Hepatocyte (in vitro differentiated cells): ENCODE results near the gene KLHDC8A. TPM values are rescaled to one million over a fixed set of nuclear protein-coding genes. Genes with fewer than 3 reads are reported as not detected.

Experiments
- DNase-seq: peaks from one replicate; pipeline ENCODE4 v3.0.0-alpha.2; 2016; ENCODE audit warnings: low spot score
- H2AFZ ChIP-seq: fragments of 200-600 bp; sonication (generic); 2 replicates; pipeline ENCODE4 v1.6.0; 2016; ENCODE audit warnings: antibody characterized with exemption, mild to moderate bottlenecking
- H3K27ac ChIP-seq: fragments of 200-600 bp; sonication (generic); 2 replicates; pipeline ENCODE4 v1.5.1; 2016; ENCODE audit warnings: mild to moderate bottlenecking
- H3K27me3 ChIP-seq: fragments of 200-600 bp; sonication (generic); 2 replicates; pipeline ENCODE4 v1.6.1; 2016
- H3K36me3 ChIP-seq: fragments of 200-600 bp; sonication (generic); replicated peaks from 2 replicates; pipeline ENCODE4 v1.5.1; 2016; ENCODE audit warnings: low read depth; ENCODE audit not compliant: insufficient read depth
- H3K4me1 ChIP-seq: fragments of 200-600 bp; sonication (generic); 2 replicates; pipeline ENCODE4 v1.5.1; 2016; ENCODE audit warnings: mild to moderate bottlenecking, moderate library complexity; ENCODE audit not compliant: insufficient read depth
- H3K4me2 ChIP-seq: fragments of 200-600 bp; sonication (generic); 2 replicates; pipeline ENCODE4 v1.6.0; 2016
- H3K4me3 ChIP-seq: fragments of 200-600 bp; sonication (generic); 2 replicates; pipeline ENCODE4 v1.5.1; 2016; ENCODE audit warnings: mild to moderate bottlenecking
- H3K79me2 ChIP-seq: fragments of 200-600 bp; sonication (generic); 2 replicates; pipeline ENCODE4 v1.6.0; 2017; ENCODE audit warnings: mild to moderate bottlenecking
- H3K9me2 ChIP-seq: fragments of 200-600 bp; sonication (generic); replicated peaks from 2 replicates; pipeline ENCODE4 v1.6.0; 2017; ENCODE audit warnings: mild to moderate bottlenecking; ENCODE audit not compliant: insufficient read depth
- H3K9me3 ChIP-seq: fragments of 200-600 bp; sonication (generic); 2 replicates; pipeline ENCODE4 v1.5.1; 2016; ENCODE audit warnings: low read depth, mild to moderate bottlenecking
- H4K20me1 ChIP-seq: fragments of 200-600 bp; sonication (generic); 2 replicates; pipeline ENCODE4 v1.6.0; 2016; ENCODE audit warnings: mild to moderate bottlenecking; ENCODE audit not compliant: insufficient read depth, poor library complexity, severe bottlenecking
- CTCF ChIP-seq: fragments of 200-600 bp; sonication (generic); IDR thresholded peaks from 2 replicates; pipeline ENCODE4 v1.5.1; 2016; ENCODE audit warnings: antibody characterized with exemption, mild to moderate bottlenecking; ENCODE audit not compliant: poor library complexity
- EZH2 ChIP-seq: fragments of 200-600 bp; sonication (generic); IDR thresholded peaks from 2 replicates; pipeline ENCODE4 v1.6.1; 2016; ENCODE audit warnings: antibody characterized with exemption, mild to moderate bottlenecking, borderline replicate concordance
- EZH2phosphoT487 ChIP-seq: fragments of 200-600 bp; sonication (generic); IDR thresholded peaks from one replicate; pipeline ENCODE4 v1.6.1; 2018; ENCODE audit warnings: antibody characterized with exemption, mild to moderate bottlenecking, low read depth, moderate library complexity; ENCODE audit not compliant: unreplicated experiment, severe bottlenecking
- WGBS: methylation state at CpG from one replicate; pipeline ENCODE4 v1.1.6; 2016; ENCODE audit warnings: low lambda C conversion rate; ENCODE audit errors: missing lambda C conversion rate; 5-methylcytosine and 5-hydroxymethylcytosine counted together
- polyA plus RNA-seq: library from polyadenylated mRNA; unstranded; fragments of >200 nt; fragmentation: Nextera tagmentation; extraction: Ambion mirVana; gene quantifications from 2 replicates; pipeline ENCODE4 v1.2.1, GENCODE V29; 2016
- total RNA-seq: library from RNA; depleted of rRNA; stranded (reverse); fragments of >200 nt; gene quantifications from 2 replicates; pipeline ENCODE4 v1.2.3, GENCODE V29; 2014

KLHDC8A gene
- total and polyA plus RNA-seq, 2 experiments from 2014 or later = 0.40 to 1.6 TPM

GRCh38 chr1:205306929-205307566, 49.7 kb downstream of the KLHDC8A start:
- H3K79me2 ChIP-seq = peaks cover 30% of the 10 kb centered on the region
- H3K27ac ChIP-seq = peak overlapping the region; percentile 71
- peaks cover 24% of the 10 kb centered on the region for H3K4me1 ChIP-seq
- no peaks in the 10 kb centered on the region for H3K27me3 ChIP-seq
- no peaks in the 10 kb centered on the region for H3K9me2 ChIP-seq
- no peak overlapping the region for H3K4me3 ChIP-seq
- no peak overlapping the region for H2AFZ ChIP-seq
- 65% methylated on average over 7 of the region's 7 CpGs for WGBS
- no peaks in the 10 kb centered on the region for H3K36me3 ChIP-seq
- H3K9me3 ChIP-seq = no peaks in the 10 kb centered on the region
- peak; percentile 63 for DNase-seq
- TF ChIP-seq EZH2phosphoT487 = no peak
- TF ChIP-seq CTCF = no peak
- no peak for TF ChIP-seq EZH2
- no peak overlapping the region for H3K4me2 ChIP-seq
- H4K20me1 ChIP-seq = no peaks in the 10 kb centered on the region

GRCh38 chr1:205304695-205305070, 52.0 kb downstream of the KLHDC8A start:
- Histone ChIP-seq H3K27me3 (no peaks in the 10 kb centered on the region), H3K9me2 (no peaks in the 10 kb centered on the region), H3K4me1 (peaks cover 41% of the 10 kb centered on the region), H3K36me3 (no peaks in the 10 kb centered on the region), H3K79me2 (peaks cover 7% of the 10 kb centered on the region), H4K20me1 (no peaks in the 10 kb centered on the region), H3K4me2 (no peak overlapping the region), H3K9me3 (no peaks in the 10 kb centered on the region), H3K4me3 (no peak overlapping the region), H2AFZ (no peak overlapping the region), H3K27ac (no peak overlapping the region)
- TF ChIP-seq EZH2phosphoT487 (no peak), CTCF (no peak), EZH2 (no peak)
- WGBS = 88% methylated on average over 1 of the region's 1 CpG
- DNase-seq = no peak

GRCh38 chr1:205304046-205304694, 52.6 kb downstream of the KLHDC8A start:
- H3K4me3 ChIP-seq = no peak overlapping the region
- peaks cover 3% of the 10 kb centered on the region for H3K79me2 ChIP-seq
- WGBS = 98% methylated on average over 19 of the region's 19 CpGs
- no peaks in the 10 kb centered on the region for H4K20me1 ChIP-seq
- H3K27ac ChIP-seq = no peak overlapping the region
- H3K4me1 ChIP-seq = peaks cover 41% of the 10 kb centered on the region
- no peaks in the 10 kb centered on the region for H3K9me2 ChIP-seq
- H3K36me3 ChIP-seq = no peaks in the 10 kb centered on the region
- no peaks in the 10 kb centered on the region for H3K9me3 ChIP-seq
- H3K27me3 ChIP-seq = no peaks in the 10 kb centered on the region
- no peak overlapping the region for H2AFZ ChIP-seq
- no peak overlapping the region for H3K4me2 ChIP-seq
- TF ChIP-seq CTCF = no peak
- no peak for TF ChIP-seq EZH2phosphoT487
- no peak for TF ChIP-seq EZH2
- DNase-seq = no peak
